Measurements from ENCODE around the gene NUDT22.

The NUDT22 gene

GRCh38 chr11:64225608-64226506 is at the start of gene NUDT22, which contains the start of gene TRPT1:
TSS of gene NUDT22 (plus strand) at chr11:64226274. CDS start at chr11:64226653, 379 bp downstream.
TSS of gene TRPT1 (minus strand) at chr11:64226186. CDS start at chr11:64225860, 326 bp downstream.
- peak; percentile 89 for DNase-seq (ENCODE audit: low spot score)

- no peak for DNase-seq (ENCODE audit: low spot score)
Observed at GRCh38 chr11:64176751-64177150, 49.3 kb upstream of the NUDT22 start.

GRCh38 chr11:64178203-64178602 is 47.9 kb upstream of the NUDT22 start:
- no peak for DNase-seq (ENCODE audit: low spot score)

- DNase-seq (ENCODE audit: low spot score) = no peak
Observed at GRCh38 chr11:64178951-64179639, 47.0 kb upstream of the NUDT22 start.

- DNase-seq (ENCODE audit: low spot score) = no peak
Observed at GRCh38 chr11:64180891-64181290, 45.2 kb upstream of the NUDT22 start.

DNA sequence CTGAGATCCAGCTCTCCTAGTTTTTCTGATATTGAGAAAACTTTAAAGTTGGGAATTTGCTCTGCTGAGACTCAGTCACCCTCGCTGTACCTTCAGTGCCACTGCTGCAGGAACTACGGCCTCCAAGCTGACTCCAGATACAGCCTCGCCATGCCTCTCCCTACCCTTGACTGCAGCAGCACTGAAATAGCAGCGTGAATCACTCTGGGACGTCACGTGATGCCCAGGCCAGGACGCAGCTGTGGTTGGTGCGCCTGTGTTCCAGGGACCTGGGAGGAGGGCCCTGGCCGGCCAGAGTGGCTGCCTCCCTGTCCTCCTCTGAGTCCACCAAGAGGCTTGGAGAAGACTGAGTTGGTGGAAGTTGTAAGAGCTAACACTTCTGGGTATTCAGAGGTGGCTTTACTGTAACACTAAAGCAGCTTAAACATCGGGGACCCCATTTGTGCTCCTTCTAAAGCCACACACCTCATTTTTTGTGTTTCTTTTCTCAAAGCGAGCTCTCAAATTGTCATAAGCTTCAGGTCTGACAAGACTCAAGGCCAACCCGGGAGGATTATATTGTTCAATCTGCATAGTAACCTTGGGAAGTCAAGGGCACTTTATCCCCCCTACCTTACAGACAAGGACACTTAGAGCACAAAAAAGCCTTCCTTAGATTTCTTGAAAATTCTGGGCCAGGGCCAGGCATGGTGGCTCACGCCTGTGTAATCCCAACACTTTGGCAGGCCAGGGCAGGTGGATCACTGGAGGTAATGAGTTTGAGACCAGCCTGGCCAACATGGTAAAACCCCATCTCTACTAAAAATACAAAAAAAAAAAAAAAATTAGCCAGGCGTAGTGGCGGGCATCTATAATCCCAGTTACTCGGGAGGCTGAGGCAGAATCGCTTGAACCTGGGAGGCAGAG is 44.3 kb upstream of the NUDT22 start:
- peak; percentile 58 for DNase-seq (ENCODE audit: low spot score)

DNA sequence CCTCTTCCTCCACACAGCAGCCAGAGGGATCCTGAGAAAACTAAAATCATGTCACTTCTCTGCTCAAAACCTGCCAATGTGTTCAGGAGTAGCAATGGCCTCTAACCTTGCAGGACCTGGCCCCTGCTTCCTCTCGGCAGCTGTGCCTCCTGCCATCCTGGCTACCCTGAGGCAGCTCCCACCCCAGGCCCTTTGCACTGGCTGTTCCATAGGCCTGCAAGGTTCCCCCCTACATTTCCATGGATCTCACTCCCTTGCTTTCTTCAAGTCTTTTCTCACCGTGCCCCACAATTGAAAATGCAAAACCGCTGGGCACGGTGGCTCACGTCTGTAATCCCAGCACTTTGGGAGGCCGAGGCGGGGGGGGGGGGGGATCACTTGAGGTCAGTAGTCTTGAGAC is 42.2 kb upstream of the NUDT22 start:
- no peak for DNase-seq (ENCODE audit: low spot score)

DNA sequence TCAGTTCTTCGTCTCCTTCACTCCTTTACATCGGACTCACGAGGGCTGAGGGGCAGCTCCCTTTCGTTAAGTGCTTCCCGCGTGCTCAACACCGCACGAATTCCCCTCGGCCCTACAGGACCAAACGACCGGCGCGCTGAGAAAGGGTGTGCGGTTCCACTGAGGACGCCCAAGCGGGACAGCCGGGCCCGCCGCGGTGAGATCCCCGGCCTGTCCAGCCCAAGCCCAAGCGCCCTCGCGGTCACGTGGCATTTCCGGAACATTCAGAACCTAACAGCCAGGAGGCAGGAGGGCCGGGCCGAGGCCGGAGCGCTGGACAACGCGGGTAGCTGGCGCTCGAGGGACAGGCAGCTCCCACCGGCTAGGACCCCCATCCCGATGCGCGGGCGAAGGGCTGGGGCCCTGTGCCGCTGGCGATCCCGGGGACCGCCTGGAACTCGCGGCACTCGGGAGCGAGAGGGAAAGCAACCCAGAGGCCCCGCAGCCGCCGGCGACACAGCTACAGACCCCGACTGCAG is 40.8 kb upstream of the NUDT22 start:
- DNase-seq (ENCODE audit: low spot score) = no peak

GRCh38 chr11:64185693-64186491 is 40.2 kb upstream of the NUDT22 start, which contains the start of gene STIP1:
TSS of gene STIP1 (plus strand) at chr11:64186171. CDS start at chr11:64186262, 91 bp downstream.
- DNase-seq (ENCODE audit: low spot score) = peak; percentile 100

DNA sequence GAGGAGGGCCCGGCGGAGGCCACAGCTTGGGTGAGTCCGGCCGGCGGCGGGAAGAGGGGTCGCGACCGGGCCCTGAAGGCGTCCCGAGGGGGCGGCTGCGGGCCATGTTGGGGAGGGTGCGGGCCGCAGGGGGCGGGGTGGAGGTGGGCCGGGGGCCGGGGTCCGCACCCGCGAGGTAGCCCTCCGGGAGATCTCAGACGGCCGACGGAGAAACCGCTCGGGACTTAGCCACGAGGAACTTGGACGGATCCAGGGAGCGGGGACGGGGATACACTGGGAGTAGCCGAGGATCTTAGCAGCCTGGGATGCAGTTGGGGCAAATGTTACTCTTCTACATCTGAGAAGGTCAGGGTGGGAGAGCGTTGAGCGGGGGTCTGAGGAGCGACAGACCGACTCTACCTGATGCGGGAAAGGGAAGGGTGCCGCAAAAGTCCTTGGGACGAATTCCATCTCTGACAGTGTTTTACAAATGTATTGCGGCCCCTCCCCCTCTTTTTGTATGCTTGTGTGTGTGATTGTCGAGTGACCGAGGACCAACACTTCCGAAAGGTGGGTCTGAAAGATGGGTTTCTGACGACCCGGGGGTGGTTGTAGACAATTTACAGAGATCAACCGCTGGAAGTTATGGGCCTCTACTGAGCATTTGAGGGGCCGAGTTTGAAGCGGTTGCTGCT is 39.4 kb upstream of the NUDT22 start:
- no peak for DNase-seq (ENCODE audit: low spot score)

GRCh38 chr11:64192434-64192833 is 33.6 kb upstream of the NUDT22 start:
- DNase-seq (ENCODE audit: low spot score) = no peak

GRCh38 chr11:64196626-64197025 is 29.4 kb upstream of the NUDT22 start:
- no peak for DNase-seq (ENCODE audit: low spot score)

- DNase-seq (ENCODE audit: low spot score) = no peak
Observed at GRCh38 chr11:64198511-64198910, 27.6 kb upstream of the NUDT22 start.

- no peak for DNase-seq (ENCODE audit: low spot score)
Observed at GRCh38 chr11:64201543-64201942, 24.5 kb upstream of the NUDT22 start.

DNA sequence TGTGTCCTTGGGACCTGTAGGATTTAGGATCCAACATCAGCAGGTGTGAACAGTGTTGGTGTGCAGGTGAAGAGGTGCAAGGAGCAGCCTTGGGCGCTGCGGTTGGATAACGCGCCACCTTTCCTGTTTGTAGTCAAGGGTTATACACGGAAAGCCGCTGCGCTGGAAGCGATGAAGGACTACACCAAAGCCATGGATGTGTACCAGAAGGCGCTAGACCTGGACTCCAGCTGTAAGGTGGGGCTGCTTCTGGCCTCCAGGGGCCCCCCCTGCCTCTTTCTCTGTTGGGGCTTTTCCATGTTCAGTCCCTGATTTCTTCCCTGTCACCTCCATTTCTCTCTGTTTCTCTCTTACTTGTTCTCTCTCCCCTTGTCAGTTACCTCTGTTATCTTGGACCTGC is 23.1 kb upstream of the NUDT22 start:
- no peak for DNase-seq (ENCODE audit: low spot score)

GRCh38 chr11:64203421-64204079 is 22.5 kb upstream of the NUDT22 start:
- DNase-seq (ENCODE audit: low spot score) = no peak

- DNase-seq (ENCODE audit: low spot score) = no peak
Observed at GRCh38 chr11:64204080-64204440, 22.0 kb upstream of the NUDT22 start.

GRCh38 chr11:64204464-64204989 is 21.5 kb upstream of the NUDT22 start:
- peak; percentile 98 for DNase-seq (ENCODE audit: low spot score)

DNA sequence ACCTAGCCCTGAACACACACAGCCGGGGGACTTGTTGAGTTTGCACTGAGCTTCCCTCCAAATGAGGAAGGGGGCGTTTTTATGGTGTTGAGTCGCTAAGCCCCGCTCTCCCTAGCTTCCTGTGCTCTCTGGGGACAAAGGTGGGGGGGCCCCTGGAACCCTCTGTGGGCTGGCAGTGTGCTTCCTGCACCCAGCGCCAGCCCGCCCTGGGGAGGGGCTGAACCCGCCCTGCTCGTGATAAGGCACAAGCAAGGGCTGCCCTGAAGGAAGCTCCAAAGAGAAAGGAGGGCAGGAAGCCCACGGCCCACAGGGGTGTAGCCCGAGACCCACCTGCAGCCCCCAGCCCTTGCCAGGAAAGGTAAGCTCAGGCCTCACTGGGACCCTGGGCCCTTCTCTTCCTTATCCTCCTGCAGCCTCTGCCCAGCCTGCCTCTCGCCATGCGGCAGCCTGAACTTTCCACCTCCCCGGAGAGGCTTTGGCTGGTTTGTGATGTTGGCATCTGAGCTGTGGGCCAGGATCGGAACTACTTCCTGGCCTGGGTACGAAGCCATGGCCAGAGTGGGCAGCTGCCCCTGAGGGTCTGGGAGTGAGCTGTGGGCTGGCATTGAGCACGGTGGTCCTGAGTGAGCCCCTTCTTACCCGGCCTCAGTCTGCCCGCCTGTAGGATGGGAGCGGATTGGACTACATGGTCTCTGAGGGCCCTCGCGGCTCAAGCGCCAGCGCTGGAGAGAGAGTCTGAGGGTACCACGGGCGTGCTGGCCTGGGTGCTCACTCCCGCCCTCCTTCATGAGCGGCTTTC is 19.4 kb upstream of the NUDT22 start, which contains the start of gene FERMT3:
FERMT3 (plus strand) TSS at position 265 of the 799 bp plus-strand sequence. CDS start 644 bp downstream, outside the sequence.
- peak; percentile 80 for DNase-seq (ENCODE audit: low spot score)
